GM12878 (cell line): Measurements from ENCODE around the gene DNTTIP2. TPM values are rescaled to one million over a fixed set of nuclear protein-coding genes. Genes with fewer than 3 reads are reported as not detected.

Source experiments
- CBX3 ChIP-seq: fragments of 200-600 bp; sonication (generic); IDR thresholded peaks from 2 replicates; pipeline ENCODE4 v1.6.1; 2016; ENCODE audit warnings: low read depth, borderline replicate concordance
- CEBPZ ChIP-seq: fragments of 150-350 bp; IDR thresholded peaks from 2 replicates; pipeline ENCODE4 v1.6.1; 2016; ENCODE audit warnings: low read depth, low read length
- CUX1 ChIP-seq: IDR thresholded peaks from 2 replicates; pipeline ENCODE4 v1.6.1; 2012; ENCODE audit warnings: improper control_type of control experiment, low read depth, low read length; ENCODE audit not compliant: insufficient replicate concordance
- KDM1A ChIP-seq: fragments of 200-600 bp; sonication (generic); IDR thresholded peaks from 2 replicates; pipeline ENCODE4 v1.6.1; 2016; ENCODE audit warnings: borderline replicate concordance
- NFIC ChIP-seq: IDR thresholded peaks from 2 replicates; pipeline ENCODE4 v1.6.1; 2012; ENCODE audit warnings: low read depth, mild to moderate bottlenecking, inconsistent platforms, low read length, moderate library complexity
- PKNOX1 ChIP-seq: fragments of 450-650 bp; IDR thresholded peaks from 2 replicates; pipeline ENCODE4 v1.6.1; 2016; ENCODE audit warnings: mild to moderate bottlenecking
- POLR2AphosphoS5 ChIP-seq: IDR thresholded peaks from 2 replicates; pipeline ENCODE4 v1.6.1; 2011; ENCODE audit warnings: mild to moderate bottlenecking, low read length, inconsistent platforms
- PRDM15 ChIP-seq: fragments of 450-650 bp; formaldehyde crosslinking; IDR thresholded peaks from 2 replicates; pipeline ENCODE4 v1.4.0; 2020; ENCODE audit warnings: mild to moderate bottlenecking, moderate library complexity
- RELB ChIP-seq: fragments of 450-650 bp; IDR thresholded peaks from 2 replicates; pipeline ENCODE4 v1.6.1; 2017; ENCODE audit warnings: low read depth, mild to moderate bottlenecking, moderate library complexity
- SUPT20H ChIP-seq: IDR thresholded peaks from 2 replicates; pipeline ENCODE4 v1.6.1; 2011; ENCODE audit warnings: low read depth, mild to moderate bottlenecking, low read length, moderate library complexity, borderline replicate concordance; ENCODE audit not compliant: control insufficient read depth
- TAF1 ChIP-seq: IDR thresholded peaks from 2 replicates; pipeline ENCODE4 v1.6.1; 2011; ENCODE audit warnings: mild to moderate bottlenecking, low read depth, low read length, borderline replicate concordance
- ZBED1 ChIP-seq: IDR thresholded peaks from 2 replicates; pipeline ENCODE4 v1.6.1; 2016; ENCODE audit warnings: borderline replicate concordance
- polyA plus RNA-seq, 11 experiments: library from polyadenylated mRNA; depleted of rRNA in 4 of 11; unstranded in 6 of 11; stranded (reverse) in 5 of 11; fragments of >200 nt; fragmentation: Nextera tagmentation in 4 of 11; fragmentation: Illumina TruSeq in 1 of 11; extraction: Ambion mirVana in 4 of 11; extraction: Trizol in 1 of 11; gene quantifications; 1 replicate in 1 of 11; 2 replicates in 10 of 11; pipeline versions ENCODE4 v1.2.1 to v1.2.3, GENCODE V29; 2011 to 2016; ENCODE audit warnings: inconsistent platforms in 2 of 11, missing spikeins in 2 of 11, low read depth in 1 of 11
- total RNA-seq, 4 experiments: library from RNA; depleted of rRNA in 3 of 4; stranded (reverse); fragments of >200 nt in 3 of 4; fragmentation: Illumina TruSeq in 1 of 4; extraction: Trizol in 1 of 4; gene quantifications; 2 replicates each; pipeline versions ENCODE4 v1.2.1 to v1.2.3, GENCODE V29; 2013 to 2021

Gene DNTTIP2
- total and polyA plus RNA-seq, 10 of the 15 experiments (the other 5 are each of a cell fraction or from before 2014, with no cell fraction given): 34.3 to 99.2 (median 74.9) TPM

GRCh38 chr1:93878889-93879586 is at the start of gene DNTTIP2 (continued):
- TF ChIP-seq CBX3 (no peak), PKNOX1 (no peak), ZBED1 (peak; percentile 92), RELB (peak; percentile 99), KDM1A (no peak), CEBPZ (peak; percentile 25; the same call in 1 of the 2 replicates), TAF1 (peak; percentile 96), NFIC (peak; percentile 63; the same call in 1 of the 2 replicates), PRDM15 (CRISPR knock-in tag) (no peak), POLR2AphosphoS5 (peak; percentile 98), CUX1 (no peak), SUPT20H (no peak)
